WTC11 (cell line): ENCODE data around the gene IGFBP1. TPM values are rescaled to one million over a fixed set of nuclear protein-coding genes. Genes with fewer than 3 reads are reported as not detected.
A peak's percentile ranks its signal among the peaks of the same experiment; 100 is the strongest.

Source experiments
- ATAC-seq: fragments of 200-7000 bp; cut with Tn5 transposase; 2 replicates; pipeline ENCODE4 v1.10.0; 2021; ENCODE audit warnings: mild to moderate bottlenecking, moderate library complexity
- CTCF ChIA-PET: fragments of 300-600 bp; sonication (Branson Sonifier 250); formaldehyde crosslinking; loops from one replicate; lab custom pipeline; 2021; ENCODE audit warnings: antibody characterized with exemption; lab: Charles Lee
- POLR2A ChIA-PET: fragments of 350-600 bp; sonication (Branson Sonifier 250); formaldehyde crosslinking; loops from one replicate; lab custom pipeline; 2021; ENCODE audit warnings: antibody characterized with exemption; lab: Charles Lee
- DNase-seq: peaks from one replicate; pipeline ENCODE4 v3.0.0; 2021; ENCODE audit warnings: low spot score
- H3K27ac Mint-ChIP-seq: 2 replicates; pipeline ENCODE4 v1.8.0; 2021; ENCODE audit warnings: mixed read lengths
- H3K27me3 Mint-ChIP-seq: 2 replicates; pipeline ENCODE4 v1.8.0; 2021; ENCODE audit warnings: low read depth, mild to moderate bottlenecking, moderate library complexity, mixed read lengths
- H3K36me3 Mint-ChIP-seq: 2 replicates; pipeline ENCODE4 v1.8.0; 2021; ENCODE audit warnings: mixed read lengths
- H3K4me1 Mint-ChIP-seq: 2 replicates; pipeline ENCODE4 v1.8.0; 2022; ENCODE audit warnings: mixed read lengths
- H3K4me3 Mint-ChIP-seq: 2 replicates; pipeline ENCODE4 v1.8.0; 2021; ENCODE audit warnings: mild to moderate bottlenecking, moderate library complexity, mixed read lengths
- H3K9me3 Mint-ChIP-seq: 2 replicates; pipeline ENCODE4 v1.8.0; 2021; ENCODE audit warnings: mixed read lengths
- CREM ChIP-seq: sonication (generic); formaldehyde crosslinking; IDR thresholded peaks from 2 replicates; pipeline ENCODE4 v1.8.1; 2022; ENCODE audit warnings: mild to moderate bottlenecking, missing genetic modification reagents, moderate library complexity
- E2F4 ChIP-seq: sonication (generic); formaldehyde crosslinking; IDR thresholded peaks from 2 replicates; pipeline ENCODE4 v1.8.1; 2022; ENCODE audit warnings: low read depth, mild to moderate bottlenecking, moderate library complexity, missing genetic modification reagents, borderline replicate concordance
- ETV6 ChIP-seq: sonication (generic); formaldehyde crosslinking; IDR thresholded peaks from 2 replicates; pipeline ENCODE4 v1.8.1; 2022; ENCODE audit warnings: mild to moderate bottlenecking, missing genetic modification reagents
- FOXJ3 ChIP-seq: sonication (generic); formaldehyde crosslinking; IDR thresholded peaks from 2 replicates; pipeline ENCODE4 v1.9.0; 2021; ENCODE audit warnings: missing genetic modification reagents, mild to moderate bottlenecking, borderline replicate concordance
- FOXK1 ChIP-seq: sonication (generic); formaldehyde crosslinking; IDR thresholded peaks from 2 replicates; pipeline ENCODE4 v1.8.0; 2022; ENCODE audit warnings: mild to moderate bottlenecking, moderate library complexity, missing genetic modification reagents
- GABPB1 ChIP-seq: sonication (generic); formaldehyde crosslinking; IDR thresholded peaks from 2 replicates; pipeline ENCODE4 v1.8.1; 2023; ENCODE audit warnings: mild to moderate bottlenecking, missing genetic modification reagents
- GRHL2 ChIP-seq: fragments of 250-450 bp; sonication (Bioruptor Pico); IDR thresholded peaks from 2 replicates; pipeline ENCODE4 v1.8.0; 2022; ENCODE audit warnings: mild to moderate bottlenecking, moderate library complexity; ENCODE audit not compliant: insufficient replicate concordance, severe bottlenecking
- KAT7 ChIP-seq: sonication (generic); formaldehyde crosslinking; IDR thresholded peaks from 2 replicates; pipeline ENCODE4 v1.8.1; 2023; ENCODE audit warnings: missing genetic modification reagents, mild to moderate bottlenecking, borderline replicate concordance
- MXD4 ChIP-seq: fragments of 250-450 bp; sonication (Bioruptor Pico); IDR thresholded peaks from 2 replicates; pipeline ENCODE4 v1.8.0; 2021; ENCODE audit warnings: mild to moderate bottlenecking, moderate library complexity, borderline replicate concordance
- OVOL2 ChIP-seq: fragments of 250-450 bp; sonication (Bioruptor Pico); IDR thresholded peaks from 2 replicates; pipeline ENCODE4 v1.9.0; 2021; ENCODE audit warnings: mild to moderate bottlenecking, borderline replicate concordance
- SMAD4 ChIP-seq: sonication (generic); formaldehyde crosslinking; IDR thresholded peaks from 2 replicates; pipeline ENCODE4 v1.8.0; 2022; ENCODE audit warnings: mild to moderate bottlenecking, missing genetic modification reagents
- SOX15 ChIP-seq: fragments of 250-450 bp; sonication (Bioruptor Pico); IDR thresholded peaks from 2 replicates; pipeline ENCODE4 v1.9.0; 2021; ENCODE audit warnings: mild to moderate bottlenecking
- TEAD1 ChIP-seq: sonication (generic); formaldehyde crosslinking; IDR thresholded peaks from 2 replicates; pipeline ENCODE4 v1.8.0; 2022; ENCODE audit warnings: mild to moderate bottlenecking, missing genetic modification reagents
- ZBTB21 ChIP-seq: sonication (generic); formaldehyde crosslinking; IDR thresholded peaks from 2 replicates; pipeline ENCODE4 v1.8.1; 2023; ENCODE audit warnings: mild to moderate bottlenecking, missing genetic modification reagents, borderline replicate concordance
- ZMAT4 ChIP-seq: fragments of 250-450 bp; sonication (Bioruptor Pico); IDR thresholded peaks from 2 replicates; pipeline ENCODE4 v1.9.0; 2021; ENCODE audit warnings: mild to moderate bottlenecking
- ZNF138 ChIP-seq: sonication (generic); formaldehyde crosslinking; conservative IDR thresholded peaks from 2 replicates; pipeline ENCODE4 v1.8.1; 2022; ENCODE audit warnings: mild to moderate bottlenecking, moderate library complexity, missing genetic modification reagents
- ZNF219 ChIP-seq: sonication (generic); formaldehyde crosslinking; IDR thresholded peaks from 2 replicates; pipeline ENCODE4 v1.8.0; 2023; ENCODE audit warnings: missing genetic modification reagents, mild to moderate bottlenecking, borderline replicate concordance
- ZNF317 ChIP-seq: sonication (generic); formaldehyde crosslinking; IDR thresholded peaks from 2 replicates; pipeline ENCODE4 v1.8.1; 2023; ENCODE audit warnings: low read depth, mild to moderate bottlenecking, moderate library complexity, missing genetic modification reagents, borderline replicate concordance
- total RNA-seq: library from RNA; stranded (reverse); gene quantifications from 3 replicates; pipeline ENCODE4 v1.2.3, GENCODE V29; 2021
- TF ChIP-seq, protein P1 (sequence below): sonication (generic); formaldehyde crosslinking; IDR thresholded peaks from 2 replicates; pipeline ENCODE4 v1.8.1; 2022; ENCODE audit warnings: mild to moderate bottlenecking, moderate library complexity, missing genetic modification reagents
- TF ChIP-seq, protein P2 (sequence below): sonication (generic); formaldehyde crosslinking; IDR thresholded peaks from 2 replicates; pipeline ENCODE4 v1.8.1; 2023; ENCODE audit warnings: mild to moderate bottlenecking, missing genetic modification reagents
- TF ChIP-seq, protein P3 (sequence below): fragments of 250-450 bp; sonication (Bioruptor Pico); conservative IDR thresholded peaks from 2 replicates; pipeline ENCODE4 v1.9.0; 2021; ENCODE audit warnings: mild to moderate bottlenecking
- TF ChIP-seq, protein P4 (sequence below): fragments of 250-450 bp; sonication (Bioruptor Pico); IDR thresholded peaks from 2 replicates; pipeline ENCODE4 v1.9.0; 2021; ENCODE audit warnings: mild to moderate bottlenecking

IGFBP1 gene
- total RNA-seq, 1 experiment from 2014 or later = 0.37 TPM

- ChIA-PET CTCF (no interaction called here), POLR2A (no interaction called here)
- ATAC-seq (no peak), DNase-seq (no peak)
- no peaks in the 10 kb centered on the region for H3K36me3 Mint-ChIP-seq
- no peak overlapping the region for H3K4me3 Mint-ChIP-seq
- peaks cover 3% of the 10 kb centered on the region; the same call in 1 of the 2 replicates for H3K4me1 Mint-ChIP-seq
- peaks cover 5% of the 10 kb centered on the region; the same call in 1 of the 2 replicates for H3K27me3 Mint-ChIP-seq
- no peaks in the 10 kb centered on the region for H3K9me3 Mint-ChIP-seq
- TF ChIP-seq SMAD4 (CRISPR knock-in tag) (no peak), MXD4 (CRISPR knock-in tag) (no peak)
- TF ChIP-seq, protein P1, sequence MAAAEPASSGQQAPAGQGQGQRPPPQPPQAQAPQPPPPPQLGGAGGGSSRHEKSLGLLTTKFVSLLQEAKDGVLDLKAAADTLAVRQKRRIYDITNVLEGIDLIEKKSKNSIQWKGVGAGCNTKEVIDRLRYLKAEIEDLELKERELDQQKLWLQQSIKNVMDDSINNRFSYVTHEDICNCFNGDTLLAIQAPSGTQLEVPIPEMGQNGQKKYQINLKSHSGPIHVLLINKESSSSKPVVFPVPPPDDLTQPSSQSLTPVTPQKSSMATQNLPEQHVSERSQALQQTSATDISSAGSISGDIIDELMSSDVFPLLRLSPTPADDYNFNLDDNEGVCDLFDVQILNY (CRISPR knock-in tag) = no peak
- H3K27ac Mint-ChIP-seq = no peak overlapping the region
These were observed 21.3 kb downstream of the IGFBP1 start for GRCh38 chr7:45909561-45909960.

DNA sequence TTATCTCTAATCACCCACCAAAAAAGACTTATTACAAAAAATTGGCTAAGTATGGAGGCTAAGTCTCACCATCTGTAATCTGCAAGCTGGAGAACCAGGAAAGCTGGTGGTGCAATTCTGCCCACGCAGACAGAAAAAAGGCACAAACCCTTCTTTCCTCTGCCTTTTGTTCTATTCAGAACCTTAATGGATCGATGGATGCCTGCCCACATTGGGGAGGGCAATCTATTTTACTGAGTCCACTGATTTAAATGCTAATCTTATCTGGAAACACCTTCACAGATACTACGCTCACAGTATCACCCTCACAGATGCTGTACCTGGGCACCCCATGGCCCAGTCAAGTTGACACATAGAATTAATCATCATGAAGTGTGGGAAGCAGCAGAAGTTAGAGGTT, 22.6 kb downstream of the IGFBP1 start:
- CTCF ChIA-PET = interaction anchor here (0.9 kb wide), 1 partner anchor 12 kb away, joined by 3 read pairs; no protein-coding TSS in a partner anchor
- DNase-seq (no peak), ATAC-seq (no peak)
- Mint-ChIP-seq H3K27ac (no peak overlapping the region), H3K9me3 (no peaks in the 10 kb centered on the region), H3K36me3 (no peaks in the 10 kb centered on the region)
- POLR2A ChIA-PET = no interaction called here
- no peak for TF ChIP-seq SOX15
- no peak for TF ChIP-seq FOXK1
- no peak for TF ChIP-seq FOXJ3 (CRISPR knock-in tag)
- TF ChIP-seq, all 79 proteins: peak for 0
- Mint-ChIP-seq H3K27me3 (no peaks in the 10 kb centered on the region; the same call in 1 of the 2 replicates), H3K4me1 (peaks cover 3% of the 10 kb centered on the region; the same call in 1 of the 2 replicates), H3K4me3 (no peak overlapping the region)

DNA sequence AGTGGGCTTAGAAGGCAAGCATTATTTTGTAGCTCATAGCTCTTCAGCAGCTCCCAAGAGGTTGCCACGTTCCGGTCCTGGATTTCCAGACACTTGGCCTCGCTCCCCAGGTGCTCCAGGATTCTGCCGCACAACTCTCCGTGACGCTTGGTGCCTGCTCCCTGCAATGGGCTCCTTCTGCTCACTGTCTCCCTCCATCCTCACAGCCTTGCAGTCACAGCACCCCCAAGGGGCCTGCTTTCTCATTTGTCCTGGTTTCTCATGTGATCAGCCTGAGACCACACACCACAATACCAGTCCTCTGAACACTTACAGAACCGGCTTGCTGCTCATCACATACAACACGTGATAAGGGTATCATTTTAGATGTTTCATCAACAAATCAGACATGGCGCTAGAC, 23.0 kb downstream of the IGFBP1 start:
- ATAC-seq (peak; percentile 63; the same call in 1 of the 2 replicates), DNase-seq (no peak)
- ChIA-PET POLR2A (no interaction called here), CTCF (interaction anchor here (0.9 kb wide), 1 partner anchor 12 kb away, joined by 3 read pairs; no protein-coding TSS in a partner anchor)
- Mint-ChIP-seq H3K9me3 (no peaks in the 10 kb centered on the region), H3K27ac (no peak overlapping the region), H3K36me3 (no peaks in the 10 kb centered on the region), H3K4me1 (peaks cover 1% of the 10 kb centered on the region; the same call in 1 of the 2 replicates), H3K27me3 (no peaks in the 10 kb centered on the region; the same call in 1 of the 2 replicates), H3K4me3 (no peak overlapping the region)
- TF ChIP-seq, protein P2, sequence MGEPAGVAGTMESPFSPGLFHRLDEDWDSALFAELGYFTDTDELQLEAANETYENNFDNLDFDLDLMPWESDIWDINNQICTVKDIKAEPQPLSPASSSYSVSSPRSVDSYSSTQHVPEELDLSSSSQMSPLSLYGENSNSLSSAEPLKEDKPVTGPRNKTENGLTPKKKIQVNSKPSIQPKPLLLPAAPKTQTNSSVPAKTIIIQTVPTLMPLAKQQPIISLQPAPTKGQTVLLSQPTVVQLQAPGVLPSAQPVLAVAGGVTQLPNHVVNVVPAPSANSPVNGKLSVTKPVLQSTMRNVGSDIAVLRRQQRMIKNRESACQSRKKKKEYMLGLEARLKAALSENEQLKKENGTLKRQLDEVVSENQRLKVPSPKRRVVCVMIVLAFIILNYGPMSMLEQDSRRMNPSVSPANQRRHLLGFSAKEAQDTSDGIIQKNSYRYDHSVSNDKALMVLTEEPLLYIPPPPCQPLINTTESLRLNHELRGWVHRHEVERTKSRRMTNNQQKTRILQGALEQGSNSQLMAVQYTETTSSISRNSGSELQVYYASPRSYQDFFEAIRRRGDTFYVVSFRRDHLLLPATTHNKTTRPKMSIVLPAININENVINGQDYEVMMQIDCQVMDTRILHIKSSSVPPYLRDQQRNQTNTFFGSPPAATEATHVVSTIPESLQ (CRISPR knock-in tag) = no peak
- TF ChIP-seq KAT7 (CRISPR knock-in tag) (no peak), ZMAT4 (CRISPR knock-in tag) (no peak), FOXJ3 (CRISPR knock-in tag) (no peak), ZNF219 (CRISPR knock-in tag) (no peak), ZNF317 (CRISPR knock-in tag) (no peak), TEAD1 (CRISPR knock-in tag) (no peak), GABPB1 (CRISPR knock-in tag) (no peak), GRHL2 (CRISPR knock-in tag) (no peak), ETV6 (CRISPR knock-in tag) (no peak), E2F4 (CRISPR knock-in tag) (no peak), OVOL2 (no peak), ZBTB21 (CRISPR knock-in tag) (no peak), ZNF138 (no peak), CREM (CRISPR knock-in tag) (no peak)
- TF ChIP-seq, protein P3, sequence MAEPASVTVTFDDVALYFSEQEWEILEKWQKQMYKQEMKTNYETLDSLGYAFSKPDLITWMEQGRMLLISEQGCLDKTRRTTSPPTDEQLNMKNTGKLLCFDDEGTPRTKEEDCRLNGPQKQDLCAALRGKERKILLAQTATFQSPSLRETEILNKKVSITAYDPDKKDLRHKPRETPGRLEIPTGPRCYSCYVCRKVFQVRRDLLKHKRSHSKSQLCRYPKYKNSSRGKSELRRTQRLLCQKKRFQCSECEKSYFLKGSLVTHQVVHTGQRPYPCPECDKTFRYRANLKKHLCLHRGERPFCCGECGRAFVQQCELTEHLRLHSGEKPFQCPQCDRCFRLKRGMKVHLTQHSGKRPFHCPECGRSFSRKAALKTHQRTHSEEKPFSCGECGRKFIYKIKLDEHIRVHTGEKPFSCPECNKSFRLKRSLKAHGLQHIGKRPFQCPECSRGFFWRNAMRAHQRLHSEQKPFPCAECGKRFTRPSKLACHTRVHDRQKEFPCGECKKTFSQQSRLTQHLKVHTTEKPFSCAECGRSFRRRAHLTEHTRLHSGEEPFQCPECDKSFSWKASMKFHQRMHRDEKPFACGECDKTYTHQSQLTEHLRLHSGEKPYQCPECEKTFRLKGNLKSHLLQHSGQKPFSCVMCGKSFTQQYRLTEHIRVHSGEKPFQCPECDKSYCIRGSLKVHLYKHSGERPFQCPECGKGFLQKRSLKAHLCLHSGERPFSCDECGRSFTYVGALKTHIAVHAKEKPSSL (CRISPR knock-in tag) = no peak
- TF ChIP-seq, protein P4, sequence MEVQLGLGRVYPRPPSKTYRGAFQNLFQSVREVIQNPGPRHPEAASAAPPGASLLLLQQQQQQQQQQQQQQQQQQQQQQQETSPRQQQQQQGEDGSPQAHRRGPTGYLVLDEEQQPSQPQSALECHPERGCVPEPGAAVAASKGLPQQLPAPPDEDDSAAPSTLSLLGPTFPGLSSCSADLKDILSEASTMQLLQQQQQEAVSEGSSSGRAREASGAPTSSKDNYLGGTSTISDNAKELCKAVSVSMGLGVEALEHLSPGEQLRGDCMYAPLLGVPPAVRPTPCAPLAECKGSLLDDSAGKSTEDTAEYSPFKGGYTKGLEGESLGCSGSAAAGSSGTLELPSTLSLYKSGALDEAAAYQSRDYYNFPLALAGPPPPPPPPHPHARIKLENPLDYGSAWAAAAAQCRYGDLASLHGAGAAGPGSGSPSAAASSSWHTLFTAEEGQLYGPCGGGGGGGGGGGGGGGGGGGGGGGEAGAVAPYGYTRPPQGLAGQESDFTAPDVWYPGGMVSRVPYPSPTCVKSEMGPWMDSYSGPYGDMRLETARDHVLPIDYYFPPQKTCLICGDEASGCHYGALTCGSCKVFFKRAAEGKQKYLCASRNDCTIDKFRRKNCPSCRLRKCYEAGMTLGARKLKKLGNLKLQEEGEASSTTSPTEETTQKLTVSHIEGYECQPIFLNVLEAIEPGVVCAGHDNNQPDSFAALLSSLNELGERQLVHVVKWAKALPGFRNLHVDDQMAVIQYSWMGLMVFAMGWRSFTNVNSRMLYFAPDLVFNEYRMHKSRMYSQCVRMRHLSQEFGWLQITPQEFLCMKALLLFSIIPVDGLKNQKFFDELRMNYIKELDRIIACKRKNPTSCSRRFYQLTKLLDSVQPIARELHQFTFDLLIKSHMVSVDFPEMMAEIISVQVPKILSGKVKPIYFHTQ (CRISPR knock-in tag) = no peak
